H9 (cell line): ENCODE results near the gene SNW1. TPM values are rescaled to one million over a fixed set of nuclear protein-coding genes. Genes with fewer than 3 reads are reported as not detected.

ENCODE experiments used
- DNase-seq: peaks from one replicate; pipeline ENCODE4 v3.0.0-alpha.2; 2017
- H2AFZ ChIP-seq: one replicate; pipeline ENCODE4 v1.6.1; 2013; ENCODE audit warnings: mild to moderate bottlenecking, low read length, control low read depth, moderate library complexity
- H2AK5ac ChIP-seq: 2 replicates; pipeline ENCODE4 v1.6.1; 2013; ENCODE audit warnings: low read length, control low read depth, mixed read lengths; ENCODE audit not compliant: insufficient read length
- H2BK120ac ChIP-seq: one replicate; pipeline ENCODE4 v1.6.1; 2013; ENCODE audit warnings: low read depth, mild to moderate bottlenecking, low read length, control low read depth, inconsistent platforms; ENCODE audit not compliant: poor library complexity, severe bottlenecking
- H2BK12ac ChIP-seq: 2 replicates; pipeline ENCODE4 v1.6.1; 2013; ENCODE audit warnings: low read length, control low read depth, mixed read lengths, low read depth; ENCODE audit not compliant: insufficient read length
- H2BK15ac ChIP-seq: 2 replicates; pipeline ENCODE4 v1.6.1; 2013; ENCODE audit warnings: low read depth, low read length, control low read depth
- H2BK20ac ChIP-seq: one replicate; pipeline ENCODE4 v1.6.1; 2013; ENCODE audit warnings: low read depth, mild to moderate bottlenecking, low read length, control low read depth, inconsistent platforms; ENCODE audit not compliant: poor library complexity, severe bottlenecking
- H2BK5ac ChIP-seq: 2 replicates; pipeline ENCODE4 v1.6.1; 2013; ENCODE audit warnings: low read length, control low read depth, mixed read lengths; ENCODE audit not compliant: insufficient read length
- H3K14ac ChIP-seq: 2 replicates; pipeline ENCODE4 v1.6.1; 2013; ENCODE audit warnings: low read length, control low read depth; ENCODE audit not compliant: insufficient read depth
- H3K18ac ChIP-seq: 2 replicates; pipeline ENCODE4 v1.6.1; 2013; ENCODE audit warnings: low read depth, mild to moderate bottlenecking, mixed read lengths, low read length, control low read depth; ENCODE audit not compliant: insufficient read length
- H3K23ac ChIP-seq: 2 replicates; pipeline ENCODE4 v1.6.1; 2013; ENCODE audit warnings: low read length, control low read depth, mixed read lengths, low read depth; ENCODE audit not compliant: insufficient read length
- H3K23me2 ChIP-seq: 2 replicates; pipeline ENCODE4 v1.6.1; 2013; ENCODE audit warnings: low read depth, mild to moderate bottlenecking, mixed read lengths, low read length, control low read depth; ENCODE audit not compliant: insufficient read length, poor library complexity, severe bottlenecking
- H3K27ac ChIP-seq: 2 replicates; pipeline ENCODE4 v1.5.1; 2013; ENCODE audit warnings: low read length, control low read depth, mixed read lengths, low read depth; ENCODE audit not compliant: insufficient read length
- H3K27me3 ChIP-seq: 2 replicates; pipeline ENCODE4 v1.6.1; 2013; ENCODE audit warnings: low read length, control low read depth, inconsistent platforms; ENCODE audit not compliant: insufficient read depth
- H3K4ac ChIP-seq: 2 replicates; pipeline ENCODE4 v1.6.1; 2013; ENCODE audit warnings: low read depth, mild to moderate bottlenecking, control low read depth, inconsistent platforms, low read length, moderate library complexity
- H3K4me1 ChIP-seq: 2 replicates; pipeline ENCODE4 v1.6.1; 2013; ENCODE audit warnings: low read length, control low read depth, inconsistent platforms; ENCODE audit not compliant: insufficient read depth
- H3K4me2 ChIP-seq: 2 replicates; pipeline ENCODE4 v1.6.1; 2013; ENCODE audit warnings: low read length, control low read depth, mixed read lengths; ENCODE audit not compliant: insufficient read length, insufficient read depth
- H3K56ac ChIP-seq: 2 replicates; pipeline ENCODE4 v1.6.1; 2013; ENCODE audit warnings: low read depth, mild to moderate bottlenecking, mixed read lengths, low read length, control low read depth; ENCODE audit not compliant: insufficient read length
- H3K79me1 ChIP-seq: 2 replicates; pipeline ENCODE4 v1.6.1; 2013; ENCODE audit warnings: low read depth, mild to moderate bottlenecking, moderate library complexity, low read length, control low read depth, inconsistent platforms; ENCODE audit not compliant: insufficient read depth, poor library complexity, severe bottlenecking
- H3K79me2 ChIP-seq: 2 replicates; pipeline ENCODE4 v1.6.1; 2013; ENCODE audit warnings: low read length, control low read depth, inconsistent platforms; ENCODE audit not compliant: insufficient read depth
- H3K9ac ChIP-seq: 2 replicates; pipeline ENCODE4 v1.6.1; 2013; ENCODE audit warnings: low read length, control low read depth, mixed read lengths; ENCODE audit not compliant: insufficient read length; ENCODE audit errors: extremely low read depth
- H3K9me3 ChIP-seq: one replicate; pipeline ENCODE4 v1.6.1; 2013; ENCODE audit warnings: low read depth, low read length, inconsistent platforms; ENCODE audit not compliant: control insufficient read depth
- H3T11ph ChIP-seq: one replicate; pipeline ENCODE4 v1.6.1; 2013; ENCODE audit warnings: mild to moderate bottlenecking, low read length, control low read depth, inconsistent platforms
- H4K20me1 ChIP-seq: one replicate; pipeline ENCODE4 v1.6.1; 2013; ENCODE audit not compliant: control insufficient read depth, insufficient read length, insufficient read depth
- H4K5ac ChIP-seq: 2 replicates; pipeline ENCODE4 v1.6.1; 2013; ENCODE audit warnings: low read depth, mild to moderate bottlenecking, mixed read lengths, low read length, control low read depth; ENCODE audit not compliant: insufficient read length
- H4K8ac ChIP-seq: replicated peaks from 2 replicates; pipeline ENCODE4 v1.6.1; 2013; ENCODE audit warnings: low read length, control low read depth, mixed read lengths, low read depth; ENCODE audit not compliant: insufficient read length
- H4K91ac ChIP-seq: 2 replicates; pipeline ENCODE4 v1.6.1; 2013; ENCODE audit warnings: low read depth, mild to moderate bottlenecking, moderate library complexity, mixed read lengths, low read length, control low read depth; ENCODE audit not compliant: insufficient read length
- H3K27ac Mint-ChIP-seq, 3 experiments: 2 replicates in 2 of 3; 3 replicates in 1 of 3; pipeline ENCODE4 v1.8.0; 2020 to 2021; ENCODE audit warnings: mixed read lengths in 3 of 3, mild to moderate bottlenecking in 1 of 3, moderate library complexity in 1 of 3
- H3K27me3 Mint-ChIP-seq: 2 replicates; pipeline ENCODE4 v1.8.0; 2021; ENCODE audit warnings: low read depth, mild to moderate bottlenecking, moderate library complexity, mixed read lengths
- H3K36me3 Mint-ChIP-seq, 3 experiments: 2 replicates in 2 of 3; 3 replicates in 1 of 3; pipeline ENCODE4 v1.8.0; 2020 to 2021; ENCODE audit warnings: low read depth in 3 of 3, mixed read lengths in 3 of 3; ENCODE audit not compliant: insufficient read depth in 1 of 3
- H3K4me1 Mint-ChIP-seq, 2 experiments: 2 replicates each; pipeline ENCODE4 v1.8.0; 2020; ENCODE audit warnings: mixed read lengths in 2 of 2
- H3K4me3 Mint-ChIP-seq, 2 experiments: 2 replicates in 1 of 2; 3 replicates in 1 of 2; pipeline ENCODE4 v1.8.0; 2020 to 2021; ENCODE audit warnings: mild to moderate bottlenecking in 2 of 2, mixed read lengths in 2 of 2, moderate library complexity in 1 of 2
- H3K9me3 Mint-ChIP-seq, 2 experiments: 2 replicates in 1 of 2; 3 replicates in 1 of 2; pipeline ENCODE4 v1.8.0; 2020; ENCODE audit warnings: mild to moderate bottlenecking in 2 of 2, mixed read lengths in 2 of 2, moderate library complexity in 1 of 2
- total RNA-seq: library from RNA; stranded (reverse); gene quantifications from 2 replicates; pipeline ENCODE4 v1.2.1, GENCODE V29; 2021
- TF ChIP-seq, protein P1 (sequence below): fragments of 200-600 bp; sonication (generic); conservative IDR thresholded peaks from 3 replicates; pipeline ENCODE4 v1.8.0; 2021; ENCODE audit warnings: antibody characterized with exemption, mild to moderate bottlenecking

Gene SNW1
- total RNA-seq, 1 experiment from 2014 or later: 103 TPM

DNA sequence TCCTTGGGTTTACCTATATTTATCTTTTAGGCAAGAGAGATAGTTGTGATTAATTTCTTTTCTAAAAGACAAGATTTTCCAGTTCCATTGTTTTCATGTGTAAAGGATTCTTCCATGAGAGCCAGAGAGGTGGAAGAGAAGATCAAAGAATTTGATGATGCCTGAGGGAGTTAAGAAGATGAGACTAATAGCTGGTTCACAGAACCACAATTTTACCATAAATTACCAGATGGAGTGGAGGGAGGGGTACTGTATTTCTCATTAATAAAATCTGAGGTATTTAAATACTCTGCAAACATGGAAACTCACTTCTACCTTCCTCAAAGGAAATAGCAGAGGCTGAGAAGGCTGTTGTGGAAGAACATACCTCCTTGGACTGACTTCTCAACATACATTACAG is 87.8 kb downstream of the SNW1 start:
- Histone ChIP-seq H3K79me2 (no peaks in the 10 kb centered on the region), H2BK120ac (no peak overlapping the region), H3K18ac (no peak overlapping the region), H3K9me3 (no peaks in the 10 kb centered on the region), H3K14ac (no peak overlapping the region), H2BK20ac (no peak overlapping the region), H3K27ac (no peak overlapping the region), H3K23ac (no peak overlapping the region), H2BK5ac (no peak overlapping the region), H4K91ac (no peak overlapping the region), H3K4me1 (no peaks in the 10 kb centered on the region), H3K9ac (no peak overlapping the region), H3K4ac (no peak overlapping the region), H3K27me3 (no peaks in the 10 kb centered on the region), H2BK12ac (no peak overlapping the region), H4K8ac (no peak overlapping the region), H2BK15ac (no peak overlapping the region), H3K79me1 (no peaks in the 10 kb centered on the region), H3T11ph (no peak overlapping the region), H3K4me2 (no peak overlapping the region), H3K56ac (no peak overlapping the region), H3K23me2 (no peaks in the 10 kb centered on the region), H4K5ac (no peak overlapping the region), H2AK5ac (no peak overlapping the region), H2AFZ (no peak overlapping the region), H4K20me1 (no peaks in the 10 kb centered on the region)
- H3K27me3 Mint-ChIP-seq: no peaks in the 10 kb centered on the region
- H3K4me1 Mint-ChIP-seq: no peaks in the 10 kb centered on the region
- peaks cover 13 to 38% (median 29%) of the 10 kb centered on the region in 3 experiments; a peak in 6 of 7 replicates for H3K36me3 Mint-ChIP-seq
- TF ChIP-seq, protein P1, sequence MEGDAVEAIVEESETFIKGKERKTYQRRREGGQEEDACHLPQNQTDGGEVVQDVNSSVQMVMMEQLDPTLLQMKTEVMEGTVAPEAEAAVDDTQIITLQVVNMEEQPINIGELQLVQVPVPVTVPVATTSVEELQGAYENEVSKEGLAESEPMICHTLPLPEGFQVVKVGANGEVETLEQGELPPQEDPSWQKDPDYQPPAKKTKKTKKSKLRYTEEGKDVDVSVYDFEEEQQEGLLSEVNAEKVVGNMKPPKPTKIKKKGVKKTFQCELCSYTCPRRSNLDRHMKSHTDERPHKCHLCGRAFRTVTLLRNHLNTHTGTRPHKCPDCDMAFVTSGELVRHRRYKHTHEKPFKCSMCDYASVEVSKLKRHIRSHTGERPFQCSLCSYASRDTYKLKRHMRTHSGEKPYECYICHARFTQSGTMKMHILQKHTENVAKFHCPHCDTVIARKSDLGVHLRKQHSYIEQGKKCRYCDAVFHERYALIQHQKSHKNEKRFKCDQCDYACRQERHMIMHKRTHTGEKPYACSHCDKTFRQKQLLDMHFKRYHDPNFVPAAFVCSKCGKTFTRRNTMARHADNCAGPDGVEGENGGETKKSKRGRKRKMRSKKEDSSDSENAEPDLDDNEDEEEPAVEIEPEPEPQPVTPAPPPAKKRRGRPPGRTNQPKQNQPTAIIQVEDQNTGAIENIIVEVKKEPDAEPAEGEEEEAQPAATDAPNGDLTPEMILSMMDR: no peak
- H3K9me3 Mint-ChIP-seq: no peaks in the 10 kb centered on the region
- no peak for DNase-seq
- H3K4me3 Mint-ChIP-seq: no peak overlapping the region
- H3K27ac Mint-ChIP-seq: no peak overlapping the region

Other genes starting within 250 kb of the SNW1 start
- gene SPTLC2, start 144.5 kb downstream of the SNW1 start, total RNA-seq: 32.6 and 38.2 TPM in 2 replicates
- 17.4 and 18.7 TPM in 2 replicates for gene ALKBH1, start 53.1 kb downstream of the SNW1 start, total RNA-seq
- 337 TPM in 2 replicates for gene SLIRP, start 53.1 kb downstream of the SNW1 start, total RNA-seq
- gene ADCK1, start 39.0 kb upstream of the SNW1 start, total RNA-seq: 11.8 and 12.2 TPM in 2 replicates